Lower leg skin (tissue), 3 donors: ENCODE results near the gene KRTAP10-1.

Experiments
- CTCF ChIP-seq, 3 donors: fragments of 450-650 bp; IDR thresholded peaks; one replicate each; pipeline ENCODE4 v1.5.1; 2016; ENCODE audit warnings: antibody characterized with exemption in 3 of 3, mild to moderate bottlenecking in 3 of 3, moderate library complexity in 2 of 3
- POLR2A ChIP-seq, 2 donors: fragments of 450-650 bp; IDR thresholded peaks; one replicate each; pipeline ENCODE4 v1.6.1; 2016 to 2017; ENCODE audit warnings: antibody characterized with exemption in 2 of 2, mild to moderate bottlenecking in 1 of 2, moderate library complexity in 1 of 2

GRCh38 chr21:44585892-44586291 is 45.9 kb upstream of the KRTAP10-1 start:
- TF ChIP-seq CTCF (IDR thresholded peaks at IDR 0.05): no peak
- TF ChIP-seq POLR2A (IDR thresholded peaks at IDR 0.05): no peak
